Astrocyte (in vitro differentiated cells and primary cell): ENCODE results near the gene CPNE4. TPM values are rescaled to one million over a fixed set of nuclear protein-coding genes. Genes with fewer than 3 reads are reported as not detected.

Experiments used
- DNase-seq: peaks from one replicate; pipeline ENCODE4 v3.0.0-alpha.2; 2010; ENCODE audit warnings: low read depth
- FAIRE-seq: peaks from 2 replicates; lab custom pipeline; 2011; peaks lifted over from hg19 to GRCh38; lab: Jason Lieb, UNC
- H2AFZ ChIP-seq: 2 replicates; pipeline ENCODE4 v1.6.0; 2012; ENCODE audit warnings: low read depth, low read length, inconsistent platforms
- H3K27ac ChIP-seq: 2 replicates; pipeline ENCODE4 v1.5.1; 2011; ENCODE audit warnings: low read depth, low read length, inconsistent platforms
- H3K27me3 ChIP-seq: 2 replicates; pipeline ENCODE4 v1.6.0; 2011; ENCODE audit warnings: low read length, inconsistent platforms; ENCODE audit not compliant: insufficient read depth
- H3K36me3 ChIP-seq: 2 replicates; pipeline ENCODE4 v1.5.1; 2011; ENCODE audit warnings: low read length, inconsistent platforms; ENCODE audit not compliant: insufficient read depth
- H3K4me1 ChIP-seq: 2 replicates; pipeline ENCODE4 v1.5.1; 2011; ENCODE audit warnings: low read length, inconsistent platforms; ENCODE audit not compliant: insufficient read depth
- H3K4me2 ChIP-seq: 2 replicates; pipeline ENCODE4 v1.6.0; 2012; ENCODE audit warnings: low read length, inconsistent platforms
- H3K4me3 ChIP-seq: 2 replicates; pipeline ENCODE4 v1.5.1; 2011; ENCODE audit warnings: low read depth, mild to moderate bottlenecking, low read length, inconsistent platforms; ENCODE audit not compliant: insufficient read depth
- H3K79me2 ChIP-seq: 2 replicates; pipeline ENCODE4 v1.6.0; 2012; ENCODE audit warnings: mild to moderate bottlenecking, low read length, inconsistent platforms; ENCODE audit not compliant: insufficient read depth
- H3K9ac ChIP-seq: 2 replicates; pipeline ENCODE4 v1.6.0; 2012; ENCODE audit warnings: mild to moderate bottlenecking, low read length, inconsistent platforms
- H3K9me3 ChIP-seq: 2 replicates; pipeline ENCODE4 v1.5.1; 2012; ENCODE audit warnings: low read depth, mild to moderate bottlenecking, low read length, inconsistent platforms; ENCODE audit not compliant: insufficient read depth
- H4K20me1 ChIP-seq: 2 replicates; pipeline ENCODE4 v1.6.0; 2012; ENCODE audit warnings: low read length, inconsistent platforms; ENCODE audit not compliant: insufficient read depth
- H3K27ac Mint-ChIP-seq: one replicate; pipeline ENCODE4 v1.8.0; 2021; ENCODE audit warnings: mild to moderate bottlenecking, mixed read lengths; ENCODE audit not compliant: unreplicated experiment
- H3K27me3 Mint-ChIP-seq: one replicate; pipeline ENCODE4 v1.8.0; 2021; ENCODE audit warnings: low read depth, mixed read lengths; ENCODE audit not compliant: unreplicated experiment
- H3K36me3 Mint-ChIP-seq: one replicate; pipeline ENCODE4 v1.8.0; 2021; ENCODE audit warnings: low read depth, mixed read lengths; ENCODE audit not compliant: unreplicated experiment
- H3K4me1 Mint-ChIP-seq: one replicate; pipeline ENCODE4 v1.8.0; 2021; ENCODE audit warnings: low read depth, mixed read lengths; ENCODE audit not compliant: unreplicated experiment
- H3K4me3 Mint-ChIP-seq: one replicate; pipeline ENCODE4 v1.8.0; 2021; ENCODE audit warnings: mild to moderate bottlenecking, moderate library complexity, mixed read lengths; ENCODE audit not compliant: unreplicated experiment
- H3K9me3 Mint-ChIP-seq: one replicate; pipeline ENCODE4 v1.8.0; 2021; ENCODE audit warnings: mild to moderate bottlenecking, mixed read lengths; ENCODE audit not compliant: unreplicated experiment
- EZH2 ChIP-seq: IDR thresholded peaks from 2 replicates; pipeline ENCODE4 v1.6.1; 2012; ENCODE audit warnings: mild to moderate bottlenecking, low read length, inconsistent platforms; ENCODE audit not compliant: insufficient read depth
- total RNA-seq: library from RNA; stranded (reverse); gene quantifications from 2 replicates; pipeline ENCODE4 v1.2.1, GENCODE V29; 2021
- TF ChIP-seq, protein P1 (sequence below): IDR thresholded peaks from 2 replicates; pipeline ENCODE4 v1.5.1; 2011; ENCODE audit warnings: low read depth, mild to moderate bottlenecking, inconsistent platforms, low read length, moderate library complexity; ENCODE audit not compliant: insufficient read depth

The CPNE4 gene
- total RNA-seq, 1 donor from 2014 or later, result 0.68 TPM

DNA sequence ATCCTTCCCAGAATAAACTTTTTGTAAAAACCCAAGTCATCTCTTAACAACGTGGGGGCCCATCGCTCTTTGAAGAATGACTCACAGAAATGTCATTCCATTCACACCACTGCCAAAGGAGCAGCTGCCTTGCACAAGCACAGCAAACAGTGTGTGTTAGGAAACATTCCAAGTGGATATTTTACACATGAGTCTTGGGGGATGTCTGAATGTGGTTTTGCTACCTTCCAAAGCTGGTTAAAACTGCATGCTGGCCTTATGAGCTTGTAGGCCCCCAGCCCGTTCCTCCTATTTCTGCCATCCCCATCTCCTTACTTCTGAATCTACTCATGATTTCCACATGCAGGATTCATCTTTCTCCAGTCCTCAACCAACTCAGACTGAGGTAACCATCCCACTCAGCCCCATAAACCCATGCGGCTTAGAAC lies 130.8 kb downstream of the CPNE4 start:
- TF ChIP-seq, protein P1, sequence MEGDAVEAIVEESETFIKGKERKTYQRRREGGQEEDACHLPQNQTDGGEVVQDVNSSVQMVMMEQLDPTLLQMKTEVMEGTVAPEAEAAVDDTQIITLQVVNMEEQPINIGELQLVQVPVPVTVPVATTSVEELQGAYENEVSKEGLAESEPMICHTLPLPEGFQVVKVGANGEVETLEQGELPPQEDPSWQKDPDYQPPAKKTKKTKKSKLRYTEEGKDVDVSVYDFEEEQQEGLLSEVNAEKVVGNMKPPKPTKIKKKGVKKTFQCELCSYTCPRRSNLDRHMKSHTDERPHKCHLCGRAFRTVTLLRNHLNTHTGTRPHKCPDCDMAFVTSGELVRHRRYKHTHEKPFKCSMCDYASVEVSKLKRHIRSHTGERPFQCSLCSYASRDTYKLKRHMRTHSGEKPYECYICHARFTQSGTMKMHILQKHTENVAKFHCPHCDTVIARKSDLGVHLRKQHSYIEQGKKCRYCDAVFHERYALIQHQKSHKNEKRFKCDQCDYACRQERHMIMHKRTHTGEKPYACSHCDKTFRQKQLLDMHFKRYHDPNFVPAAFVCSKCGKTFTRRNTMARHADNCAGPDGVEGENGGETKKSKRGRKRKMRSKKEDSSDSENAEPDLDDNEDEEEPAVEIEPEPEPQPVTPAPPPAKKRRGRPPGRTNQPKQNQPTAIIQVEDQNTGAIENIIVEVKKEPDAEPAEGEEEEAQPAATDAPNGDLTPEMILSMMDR, result no peak
- no peak for TF ChIP-seq EZH2
- peaks cover 26% of the 10 kb centered on the region for H3K4me1 Mint-ChIP-seq
- Histone ChIP-seq H3K36me3 (no peaks in the 10 kb centered on the region), H3K79me2 (no peaks in the 10 kb centered on the region), H3K27ac (no peak overlapping the region), H2AFZ (no peak overlapping the region), H3K4me3 (no peak overlapping the region), H3K9ac (no peak overlapping the region), H4K20me1 (no peaks in the 10 kb centered on the region), H3K27me3 (no peaks in the 10 kb centered on the region), H3K4me2 (peak overlapping the region; percentile 41), H3K9me3 (no peaks in the 10 kb centered on the region), H3K4me1 (peaks cover 12% of the 10 kb centered on the region)
- peak; percentile 99 for DNase-seq
- no peaks in the 10 kb centered on the region for H3K27me3 Mint-ChIP-seq
- peak; percentile 97 for FAIRE-seq
- peak overlapping the region; percentile 97 for H3K27ac Mint-ChIP-seq
- no peak overlapping the region for H3K4me3 Mint-ChIP-seq
- no peaks in the 10 kb centered on the region for H3K36me3 Mint-ChIP-seq
- no peaks in the 10 kb centered on the region for H3K9me3 Mint-ChIP-seq

DNA sequence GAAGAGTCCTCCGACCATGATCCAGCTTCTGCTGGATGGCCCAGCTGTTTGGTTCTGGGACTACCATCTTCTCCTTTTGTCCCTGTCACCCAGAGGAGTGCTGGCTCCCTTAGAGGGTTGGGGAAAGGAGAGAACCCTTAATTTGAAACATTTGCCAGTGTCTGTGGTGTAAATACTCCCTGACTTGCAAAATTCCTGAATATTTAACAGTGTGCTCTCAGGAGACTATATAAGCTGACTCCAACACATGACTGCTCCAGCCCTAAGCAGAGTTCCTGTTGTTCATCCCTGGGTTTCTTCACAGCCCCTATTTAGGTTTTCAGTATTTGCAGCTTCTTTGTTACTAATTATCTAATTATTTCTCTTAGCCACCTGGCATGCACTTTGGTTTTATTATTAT lies 133.1 kb downstream of the CPNE4 start:
- Mint-ChIP-seq H3K27me3 (no peaks in the 10 kb centered on the region), H3K27ac (no peak overlapping the region), H3K4me3 (no peak overlapping the region), H3K4me1 (peaks cover 26% of the 10 kb centered on the region), H3K36me3 (no peaks in the 10 kb centered on the region), H3K9me3 (no peaks in the 10 kb centered on the region)
- H3K4me1 ChIP-seq, result peaks cover 12% of the 10 kb centered on the region
- H4K20me1 ChIP-seq, result no peaks in the 10 kb centered on the region
- no peak for DNase-seq
- H2AFZ ChIP-seq, result no peak overlapping the region
- H3K27me3 ChIP-seq, result no peaks in the 10 kb centered on the region
- H3K4me3 ChIP-seq, result no peak overlapping the region
- no peak overlapping the region for H3K27ac ChIP-seq
- H3K9ac ChIP-seq, result no peak overlapping the region
- no peaks in the 10 kb centered on the region for H3K9me3 ChIP-seq
- TF ChIP-seq EZH2, result no peak
- TF ChIP-seq, protein P1, result no peak
- FAIRE-seq, result no peak
- H3K79me2 ChIP-seq, result no peaks in the 10 kb centered on the region
- no peak overlapping the region for H3K4me2 ChIP-seq
- H3K36me3 ChIP-seq, result no peaks in the 10 kb centered on the region

DNA sequence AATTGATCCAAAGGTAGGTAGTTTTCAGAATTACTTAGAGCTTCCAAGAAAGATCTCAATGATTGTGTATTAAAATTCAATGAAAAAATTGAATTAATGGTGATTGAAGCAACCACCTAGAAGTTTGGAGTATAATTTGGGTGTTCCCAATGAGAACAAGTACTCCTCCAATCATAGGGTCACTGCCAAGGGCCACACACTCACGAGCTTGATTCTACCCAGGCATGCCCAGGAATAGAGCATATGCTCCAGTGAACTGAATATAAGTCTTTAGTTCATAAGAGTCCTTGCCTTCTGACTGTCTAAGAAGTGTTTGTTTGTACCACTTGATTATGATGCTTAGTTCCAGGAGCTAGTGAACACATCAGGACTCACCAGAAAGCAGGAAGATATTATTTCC lies 133.9 kb downstream of the CPNE4 start:
- no peaks in the 10 kb centered on the region for H3K9me3 ChIP-seq

More for the DNA sequence above, 133.9 kb downstream of the CPNE4 start:
- no peak overlapping the region for H3K27ac Mint-ChIP-seq
- DNase-seq (no peak), FAIRE-seq (no peak)
- Histone ChIP-seq H3K27me3 (no peaks in the 10 kb centered on the region), H2AFZ (no peak overlapping the region), H3K4me3 (no peak overlapping the region), H3K79me2 (no peaks in the 10 kb centered on the region), H4K20me1 (no peaks in the 10 kb centered on the region), H3K4me2 (no peak overlapping the region), H3K27ac (no peak overlapping the region), H3K4me1 (peaks cover 12% of the 10 kb centered on the region), H3K9ac (no peak overlapping the region), H3K36me3 (no peaks in the 10 kb centered on the region)
- no peaks in the 10 kb centered on the region for H3K27me3 Mint-ChIP-seq
- H3K36me3 Mint-ChIP-seq, result no peaks in the 10 kb centered on the region
- TF ChIP-seq, protein P1, result no peak
- no peak for TF ChIP-seq EZH2
- no peak overlapping the region for H3K4me3 Mint-ChIP-seq
- peaks cover 26% of the 10 kb centered on the region for H3K4me1 Mint-ChIP-seq
- H3K9me3 Mint-ChIP-seq, result no peaks in the 10 kb centered on the region
